Stimulated activated CD4-positive, alpha-beta T cell treated with anti-CD3 and anti-CD28 coated beads, Interleukin-4, amount 100 ng/mL, for 48 hours (primary cell): Measurements from ENCODE around the gene PTP4A2.

Experiments used
- DNase-seq, 2 donors: peaks; one replicate each; pipeline ENCODE4 v3.0.0-alpha.2; 2020; ENCODE audit warnings: low read depth in 2 of 2

Gene PTP4A2

DNA sequence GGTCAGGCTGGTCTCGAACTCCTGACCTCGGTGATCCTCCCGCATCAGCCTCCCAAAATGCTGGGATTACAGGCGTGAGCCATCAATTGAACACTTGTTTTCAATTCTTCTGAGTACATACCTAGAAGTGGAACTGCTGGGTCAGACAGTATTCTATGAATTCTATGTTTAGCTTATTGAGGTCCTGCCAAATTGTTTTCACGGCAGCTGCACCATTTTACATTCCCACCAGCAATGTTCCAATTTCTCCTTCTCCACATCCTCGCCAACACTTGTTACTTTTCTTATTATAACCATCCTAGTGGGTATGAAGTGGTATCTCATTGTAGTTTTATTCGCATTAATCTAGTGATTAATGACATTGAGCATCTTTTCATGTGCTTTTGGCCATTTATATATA is 49.9 kb downstream of the PTP4A2 start:
- DNase-seq: no peak

DNA sequence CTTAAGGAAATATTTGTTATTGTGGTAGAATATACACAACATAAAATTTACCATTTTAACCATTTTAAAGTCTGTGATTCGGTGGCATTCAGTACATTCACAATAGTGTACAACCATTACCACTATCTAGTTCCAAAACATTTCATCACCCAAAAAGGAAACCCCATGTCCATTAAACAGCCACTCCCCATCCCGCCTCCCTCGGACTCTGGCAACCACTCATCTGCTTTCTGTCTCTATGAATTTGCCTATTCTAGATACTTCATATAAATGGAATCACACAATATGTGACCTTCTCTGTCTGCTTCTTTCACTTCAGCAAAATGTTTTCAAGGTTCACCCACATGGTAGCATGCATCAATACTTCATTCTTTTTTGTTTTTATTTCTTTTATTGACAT is 51.3 kb downstream of the PTP4A2 start:
- DNase-seq: no peak

DNA sequence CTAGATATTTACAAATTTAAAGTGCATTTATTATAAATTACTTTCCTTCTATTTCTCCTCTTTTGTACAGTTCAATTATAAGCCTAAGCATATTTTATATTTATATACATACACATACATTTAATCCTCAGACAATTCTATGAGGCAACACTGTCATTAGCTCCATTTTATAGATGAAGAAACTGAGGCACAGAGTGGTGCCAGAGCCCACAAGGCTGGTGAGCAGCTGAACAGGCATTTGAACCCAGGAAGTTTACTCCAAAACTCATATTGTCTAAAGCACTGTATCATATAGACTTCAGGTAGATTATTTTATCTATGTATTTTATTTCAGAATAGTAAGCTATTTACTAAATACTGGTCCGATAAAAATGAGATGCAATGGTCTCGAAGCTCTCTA is 52.3 kb downstream of the PTP4A2 start:
- DNase-seq: no peak

DNA sequence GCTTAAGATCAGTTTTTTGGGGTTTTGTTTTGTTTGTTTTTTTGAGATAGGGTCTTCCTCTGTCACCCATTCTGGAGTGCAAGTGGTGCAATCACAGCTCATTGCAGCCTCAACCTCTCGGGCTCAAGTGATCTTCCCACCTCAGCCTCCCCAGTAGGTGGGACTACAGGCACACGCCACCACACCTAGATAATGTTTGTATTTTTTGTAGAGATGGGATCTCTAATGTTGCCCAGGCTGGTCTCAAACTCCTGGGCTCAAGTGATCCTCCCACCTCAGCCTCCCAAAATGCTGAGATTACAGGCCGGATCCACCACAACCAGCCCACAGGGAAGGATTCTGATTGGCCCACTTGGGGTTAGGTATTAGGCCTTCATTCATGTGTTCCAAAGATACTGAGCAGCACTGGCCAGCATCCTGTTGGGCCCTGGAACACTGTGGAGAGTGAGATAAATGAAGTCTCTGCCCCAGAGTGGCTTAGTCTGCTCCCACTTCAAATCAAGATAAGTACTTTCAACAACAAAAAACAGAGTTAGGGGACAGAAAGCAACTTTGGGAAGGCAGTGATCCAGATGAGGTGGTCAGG is 54.7 kb downstream of the PTP4A2 start:
- DNase-seq: no peak

DNA sequence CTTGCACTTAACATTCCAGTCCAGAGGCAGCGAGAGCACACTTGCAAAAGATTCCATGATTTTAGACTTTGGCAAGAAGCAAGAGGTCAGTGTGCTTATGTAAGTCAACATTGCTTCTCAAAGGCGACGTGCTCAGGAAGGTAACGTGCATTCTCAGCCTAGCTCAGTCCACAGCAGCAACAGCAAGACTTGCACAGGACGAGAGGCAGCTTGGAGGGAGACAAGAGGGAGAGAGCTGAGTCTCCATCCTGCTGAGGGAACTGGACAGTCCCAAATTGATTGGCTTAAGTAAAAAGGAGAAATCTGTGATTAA is 56.5 kb downstream of the PTP4A2 start:
- DNase-seq: no peak

DNA sequence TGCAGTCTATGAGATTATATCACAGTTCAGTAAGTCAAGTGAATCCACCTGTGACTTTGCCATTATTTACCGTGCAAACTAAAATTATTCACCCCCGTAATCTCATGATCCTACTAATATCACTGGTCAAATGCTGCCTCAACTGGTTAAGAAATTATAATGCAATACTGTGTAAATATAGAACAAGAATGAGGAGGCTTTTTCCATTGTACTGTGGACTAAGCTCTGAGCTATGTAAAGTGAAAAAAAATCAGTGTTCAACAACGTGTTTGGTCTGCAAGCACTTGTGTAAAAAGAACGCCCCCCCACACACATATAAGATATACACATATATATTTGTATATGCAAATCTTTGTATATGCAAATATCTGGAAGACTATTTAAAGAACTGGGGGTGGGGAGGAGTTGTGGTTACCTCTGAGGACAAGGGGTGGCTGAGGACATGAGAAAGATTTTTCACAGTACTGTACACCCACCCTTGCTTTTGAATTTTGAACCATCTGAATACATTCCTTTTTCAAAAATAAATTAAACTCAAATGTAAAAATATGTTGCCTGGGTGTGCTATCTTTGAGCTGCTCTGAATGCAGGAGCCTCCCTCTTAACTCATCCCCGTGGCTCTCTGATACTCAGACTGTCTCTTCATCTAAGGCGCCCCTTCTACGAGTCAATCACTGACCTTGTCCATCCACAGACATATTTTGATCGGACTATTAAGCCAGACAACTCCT is 57.0 kb downstream of the PTP4A2 start:
- DNase-seq: no peak

DNA sequence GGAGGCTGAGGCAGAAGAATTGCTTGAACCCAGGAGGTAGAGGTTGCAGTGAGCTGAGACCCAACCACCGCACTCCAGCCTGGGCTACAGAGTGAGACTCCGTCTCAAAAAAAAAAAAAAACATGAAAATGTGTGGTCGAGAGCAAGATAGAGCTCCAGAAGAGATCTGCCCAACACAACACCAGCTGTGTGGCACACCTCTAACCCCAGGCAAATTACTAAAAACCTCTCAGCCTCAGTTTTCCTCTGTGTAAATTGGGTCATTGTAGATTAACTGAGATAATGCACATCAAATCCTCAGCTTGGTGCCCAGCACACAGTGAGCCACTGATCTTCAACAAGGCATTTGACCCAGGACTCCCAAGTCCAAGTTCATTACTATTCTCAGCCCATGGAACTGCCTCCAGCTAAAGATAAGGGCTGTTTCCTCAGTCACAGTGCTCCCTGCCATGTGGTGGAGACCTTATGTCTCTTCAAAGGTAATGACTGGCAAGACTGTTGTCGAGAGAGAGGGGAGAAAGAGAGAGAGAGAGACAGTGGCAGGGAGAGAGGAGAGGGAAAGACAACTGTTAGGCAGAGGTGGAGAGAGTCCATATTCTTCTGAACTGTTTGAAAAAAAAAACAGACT is 58.1 kb downstream of the PTP4A2 start:
- DNase-seq: no peak

DNA sequence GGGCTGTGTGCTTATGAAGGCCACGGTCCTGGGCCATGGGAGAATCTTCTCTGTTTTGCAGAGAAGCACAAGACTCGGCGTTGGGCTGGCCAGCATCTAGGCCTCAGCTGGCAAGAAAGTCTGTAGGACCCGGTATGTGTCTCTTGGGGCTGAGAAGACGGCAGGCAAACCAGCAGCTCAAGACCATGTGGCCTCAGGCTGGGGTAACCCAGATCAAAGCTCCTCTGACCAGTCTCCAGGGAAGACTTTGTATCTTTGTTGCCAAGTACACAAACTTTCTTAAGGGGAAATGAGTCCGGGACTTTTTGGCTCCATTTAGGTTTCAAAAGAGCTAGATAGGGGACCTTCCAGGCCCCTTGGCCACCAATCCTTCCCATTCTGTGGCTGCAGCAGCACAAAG is 60.1 kb downstream of the PTP4A2 start:
- DNase-seq: no peak

DNA sequence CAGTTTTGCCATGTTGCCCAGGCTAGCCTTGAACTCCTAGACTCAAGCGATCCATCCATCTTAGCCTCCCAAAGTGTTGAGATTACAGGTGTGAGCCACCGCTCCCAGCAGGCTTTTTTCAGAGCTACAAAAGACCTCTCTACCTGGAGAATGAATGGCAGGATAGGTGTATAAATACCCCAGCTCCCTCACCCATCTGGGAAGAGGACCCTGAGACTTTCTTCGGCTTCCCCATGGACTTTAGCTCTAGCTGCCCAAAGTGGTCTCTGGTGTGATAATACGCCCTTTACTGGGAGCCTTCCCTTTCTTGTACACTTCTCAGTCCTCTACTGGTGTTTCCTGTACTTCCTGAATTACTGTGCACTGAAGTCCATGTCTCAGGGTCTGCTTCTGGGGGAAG is 60.6 kb downstream of the PTP4A2 start:
- no peak for DNase-seq

DNA sequence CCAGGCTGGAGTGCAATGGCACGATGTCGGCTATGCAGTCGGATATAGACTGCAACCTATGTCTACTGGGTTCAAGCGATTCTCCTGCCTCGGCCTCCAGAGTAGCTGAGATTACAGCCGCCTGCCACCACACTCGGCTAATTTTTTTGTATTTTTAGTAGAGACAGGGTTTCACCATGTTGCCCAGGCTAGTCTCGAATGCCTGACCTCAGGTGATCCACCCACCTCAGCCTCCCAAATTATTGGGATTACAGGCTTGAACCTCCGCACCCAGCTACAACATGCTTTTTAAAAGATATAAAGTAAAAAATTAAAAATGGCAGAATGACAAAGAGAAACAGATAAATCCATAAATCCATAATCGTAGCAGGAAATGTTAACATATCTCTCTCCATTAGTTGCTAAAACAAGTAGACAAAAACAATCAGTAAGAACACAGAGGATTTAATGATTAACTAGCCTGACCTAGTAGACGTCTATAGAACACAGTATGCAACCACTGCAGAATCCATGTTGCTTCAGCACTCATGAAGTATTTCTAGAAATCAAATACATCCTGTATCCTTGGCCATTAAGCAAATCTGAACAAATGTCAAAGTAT is 62.4 kb downstream of the PTP4A2 start:
- DNase-seq: no peak

DNA sequence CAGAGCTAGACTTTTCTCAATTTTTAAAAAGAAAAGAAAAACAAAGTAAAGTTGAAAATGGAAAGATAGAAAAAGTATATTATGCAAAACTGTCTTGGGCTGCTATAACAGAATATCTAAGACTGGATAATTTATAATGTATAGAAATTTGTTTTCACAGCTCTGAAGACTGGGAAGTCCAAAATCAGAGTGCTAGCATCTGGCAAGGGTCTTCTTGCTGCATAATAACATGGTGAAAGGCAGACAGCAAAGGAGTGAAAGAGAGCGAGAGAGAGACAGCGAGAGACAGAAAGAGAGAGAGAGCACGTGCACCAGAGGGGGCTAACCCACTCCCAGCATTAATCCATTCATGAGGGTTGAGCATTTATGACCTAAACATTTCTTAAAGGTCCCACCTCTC is 63.2 kb downstream of the PTP4A2 start:
- no peak for DNase-seq

DNA sequence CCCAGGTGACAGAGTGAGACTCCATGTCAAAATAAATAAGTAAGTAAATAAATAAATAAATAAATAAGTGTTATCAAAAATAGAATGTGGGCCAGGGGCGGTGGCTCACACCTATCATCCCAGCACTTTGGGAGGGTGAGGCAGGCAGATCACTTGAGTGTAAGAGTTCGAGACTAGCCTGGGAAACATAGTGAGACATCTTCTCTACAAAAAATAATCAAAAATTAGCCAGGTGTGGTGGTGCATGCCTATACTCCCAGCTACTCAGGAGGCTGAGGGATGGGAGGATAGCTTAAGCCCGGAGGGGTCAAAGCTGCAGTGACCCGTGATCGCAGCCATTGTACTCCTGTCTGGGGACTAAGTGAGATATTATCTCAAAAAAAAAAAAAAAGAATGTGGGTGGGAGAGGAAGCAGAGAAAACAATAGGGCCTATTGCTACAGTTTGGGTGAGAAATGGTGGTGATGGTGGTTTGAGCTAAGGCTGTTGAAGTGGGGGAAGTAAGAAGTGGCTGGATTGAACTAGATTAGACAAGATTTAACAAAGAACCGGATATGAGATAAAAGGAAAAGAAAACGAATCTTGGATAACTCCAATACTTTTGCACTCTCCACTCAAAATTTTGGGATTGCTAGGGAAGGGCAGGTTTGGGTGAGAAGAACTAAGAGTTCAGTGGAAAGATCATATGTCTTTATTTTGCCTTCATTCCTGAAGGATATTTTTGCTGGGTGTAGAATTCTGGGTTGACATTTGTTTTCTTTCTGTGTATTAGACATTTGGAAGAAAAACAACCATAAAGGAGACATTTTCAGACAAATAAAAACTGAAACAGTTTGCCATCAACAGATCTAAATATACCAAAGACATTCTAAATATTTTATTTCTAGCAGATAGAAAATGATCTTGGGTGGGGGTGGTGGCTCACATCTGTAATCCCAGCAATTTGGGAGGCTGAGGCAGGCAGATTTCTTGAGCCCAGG is 65.2 kb downstream of the PTP4A2 start:
- DNase-seq: no peak

DNA sequence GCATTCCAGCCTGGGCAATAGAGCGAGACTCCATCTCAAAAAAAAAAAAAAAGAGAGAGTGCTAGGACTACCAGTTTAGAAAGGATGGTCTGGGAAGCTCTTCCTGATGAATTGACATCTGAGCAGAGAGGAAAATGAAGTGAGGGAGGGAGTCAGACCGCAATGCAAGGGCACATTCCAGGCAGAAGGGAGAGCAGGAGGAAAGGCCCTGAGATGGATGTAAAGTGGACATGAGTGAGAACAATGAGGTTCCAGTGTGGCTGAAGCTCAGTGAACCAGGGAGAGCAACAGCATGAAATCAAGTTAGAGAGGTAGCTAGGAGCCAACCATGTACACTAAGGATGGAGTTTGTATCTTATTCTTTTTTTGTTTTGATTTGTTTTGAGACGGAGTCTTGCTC is 66.5 kb downstream of the PTP4A2 start:
- no peak for DNase-seq

DNA sequence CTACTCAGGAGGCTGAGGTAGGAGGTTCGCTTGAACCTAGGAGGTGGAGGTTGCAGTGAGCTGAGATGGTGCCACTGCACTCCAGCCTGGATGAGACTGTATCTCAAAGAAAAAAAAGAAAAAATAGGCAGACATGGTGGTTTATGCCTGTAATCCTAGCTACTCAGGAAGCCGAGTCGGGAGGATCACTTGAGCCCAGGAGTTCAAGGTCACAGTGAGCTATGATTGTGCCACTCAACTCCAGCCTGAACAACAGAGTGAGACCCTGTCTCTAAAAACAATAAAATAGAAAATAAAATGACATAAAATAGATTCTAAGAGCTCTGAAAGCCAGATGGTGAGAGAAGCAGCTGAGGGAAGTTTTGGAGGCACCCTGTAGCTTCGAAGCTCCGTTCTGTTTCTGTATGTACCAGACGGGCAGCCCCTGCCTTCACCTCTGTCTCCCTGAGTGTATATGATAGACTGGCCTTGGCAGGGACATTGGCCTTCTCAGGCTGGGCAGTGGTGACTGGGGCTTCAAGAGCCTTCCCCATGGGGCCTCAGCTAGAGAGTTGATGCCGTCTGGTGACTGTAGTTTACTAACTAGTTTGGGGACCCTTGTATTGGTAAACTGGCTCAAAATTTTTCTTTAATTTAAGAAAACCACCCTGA is 68.0 kb downstream of the PTP4A2 start:
- DNase-seq: no peak

DNA sequence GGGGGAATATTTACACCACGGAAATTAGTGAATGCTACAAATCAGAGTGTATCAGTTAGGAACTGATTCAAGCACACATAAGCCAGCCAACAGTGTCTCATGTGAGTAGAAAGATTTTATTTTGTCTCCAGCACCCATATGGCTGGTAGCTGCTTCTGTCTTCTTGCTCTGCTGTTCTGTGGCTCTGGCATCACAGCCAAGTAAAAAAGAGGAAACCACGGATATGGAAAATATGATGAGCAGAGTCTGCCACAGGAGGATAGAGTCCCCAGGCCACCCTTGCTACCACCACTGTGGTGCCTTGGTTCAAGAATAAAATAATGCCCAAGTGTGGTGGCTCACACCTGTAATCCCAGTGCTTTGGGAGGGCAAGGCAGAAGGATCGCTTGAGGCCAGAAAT is 68.7 kb downstream of the PTP4A2 start:
- DNase-seq: no peak

DNA sequence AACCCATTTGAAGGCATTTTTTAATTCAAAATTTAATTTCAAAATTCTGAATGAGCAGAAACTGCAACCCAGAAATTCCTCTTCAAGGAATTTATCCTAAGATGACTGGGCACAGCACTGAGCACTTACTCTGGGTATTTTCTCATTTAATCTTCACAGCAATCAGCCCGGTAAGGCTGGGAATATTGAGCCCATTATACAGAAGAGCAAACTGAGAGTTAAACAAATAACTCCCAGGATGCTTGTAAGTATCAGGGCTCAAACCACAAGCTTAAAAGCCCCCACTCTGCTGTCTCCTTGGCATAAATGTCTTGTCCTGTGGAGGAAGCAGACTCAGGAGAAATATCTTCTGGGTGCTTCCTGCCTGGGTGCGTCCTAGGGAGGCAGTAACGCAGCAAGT is 69.3 kb downstream of the PTP4A2 start:
- DNase-seq: no peak

DNA sequence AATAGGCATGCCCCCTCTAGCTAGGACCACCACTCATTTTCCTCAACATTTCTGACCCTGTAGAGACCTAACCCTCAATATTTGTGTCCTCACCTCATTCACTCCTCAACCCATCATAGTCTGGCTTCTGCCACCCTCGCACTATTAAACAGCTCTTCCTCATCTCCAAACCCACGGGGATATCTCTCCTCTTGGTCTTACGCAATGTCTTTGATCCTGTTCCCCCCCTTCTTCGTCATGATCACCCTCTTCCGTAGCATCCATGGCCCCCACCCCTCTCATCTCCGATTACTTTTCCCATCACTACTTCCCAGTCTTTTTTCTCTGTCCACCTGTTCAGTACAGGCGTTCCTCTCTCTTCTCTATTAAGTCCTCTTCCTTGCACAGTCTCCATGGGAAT is 70.6 kb downstream of the PTP4A2 start:
- DNase-seq: no peak

DNA sequence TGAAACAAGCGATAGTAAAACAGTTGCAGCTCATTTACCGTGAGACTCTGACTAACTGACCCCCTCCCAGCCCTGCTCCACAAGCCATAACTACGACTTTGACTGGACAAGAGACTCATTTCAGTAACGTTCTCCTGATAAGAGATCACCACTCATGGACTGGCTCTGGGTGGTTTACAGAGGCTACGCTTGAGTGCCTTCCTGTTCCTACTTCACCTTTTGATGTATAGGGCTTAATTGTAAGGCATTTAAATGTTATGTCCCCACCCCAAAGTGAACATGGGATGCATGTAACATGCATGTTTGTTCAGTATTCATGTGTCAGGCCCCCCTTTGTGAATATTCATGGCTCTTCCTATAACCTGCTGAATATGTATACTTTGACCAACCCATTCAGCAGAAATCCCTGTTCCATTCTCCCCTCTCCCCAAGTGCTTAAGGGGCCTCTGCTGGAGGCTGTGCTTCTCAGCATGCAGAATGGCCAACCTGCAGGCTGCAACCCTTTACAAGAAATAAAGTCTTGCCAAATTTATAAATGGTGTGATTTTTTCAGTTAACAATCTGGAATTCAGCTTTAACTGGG is 71.6 kb downstream of the PTP4A2 start:
- DNase-seq: no peak

DNA sequence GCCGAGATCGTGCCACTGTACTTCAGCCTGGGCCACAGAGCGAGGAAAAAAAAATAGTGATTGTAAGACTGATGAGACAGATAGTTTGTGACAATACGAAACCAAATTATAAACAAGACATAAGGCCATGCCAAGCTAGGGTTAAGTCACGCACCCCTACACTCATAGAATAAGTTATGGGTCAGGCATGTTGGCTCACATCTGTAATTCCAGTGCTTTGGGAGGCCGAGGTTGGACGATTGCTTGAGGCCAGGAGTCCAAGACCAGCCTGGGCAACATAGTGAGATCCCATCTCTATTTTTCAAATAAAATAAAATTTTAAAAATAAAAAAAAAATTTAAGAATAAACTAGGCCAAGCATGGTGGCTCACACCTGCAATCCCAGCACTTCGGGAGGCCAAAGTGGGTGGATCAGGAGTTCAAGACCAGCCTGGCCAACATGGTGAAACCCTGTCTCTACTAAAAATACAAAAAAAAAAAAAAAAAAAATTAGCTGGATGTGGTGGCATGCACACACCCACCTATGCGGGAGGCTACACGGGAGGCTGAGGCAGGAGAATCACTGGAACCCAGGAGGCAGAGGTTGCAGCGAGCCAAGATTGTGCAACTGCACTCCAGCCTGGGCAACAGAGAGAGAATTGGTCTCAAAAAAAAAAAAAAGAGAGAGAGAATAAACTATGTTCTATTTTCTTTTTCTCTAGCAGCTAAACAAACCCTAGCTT is 72.3 kb downstream of the PTP4A2 start:
- no peak for DNase-seq

DNA sequence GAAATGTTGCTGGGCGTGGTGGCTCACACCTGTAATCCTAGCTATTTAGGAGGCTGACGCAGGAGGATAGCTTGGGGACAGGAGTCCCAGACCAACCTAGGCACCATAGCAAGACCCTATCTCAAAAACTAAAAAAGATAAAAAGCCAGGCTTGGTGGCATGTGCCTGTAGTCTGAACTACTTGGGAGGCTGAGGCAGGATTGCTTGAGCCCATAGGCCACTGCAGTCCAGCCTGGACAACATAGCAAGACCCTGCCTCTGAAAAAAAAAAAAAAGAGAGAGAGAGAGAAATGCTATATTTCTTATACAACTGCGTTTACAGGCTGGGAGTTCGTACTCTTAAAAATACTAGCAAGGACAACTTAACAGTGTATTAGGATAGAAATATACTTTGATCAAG is 76.1 kb downstream of the PTP4A2 start:
- DNase-seq: no peak

DNA sequence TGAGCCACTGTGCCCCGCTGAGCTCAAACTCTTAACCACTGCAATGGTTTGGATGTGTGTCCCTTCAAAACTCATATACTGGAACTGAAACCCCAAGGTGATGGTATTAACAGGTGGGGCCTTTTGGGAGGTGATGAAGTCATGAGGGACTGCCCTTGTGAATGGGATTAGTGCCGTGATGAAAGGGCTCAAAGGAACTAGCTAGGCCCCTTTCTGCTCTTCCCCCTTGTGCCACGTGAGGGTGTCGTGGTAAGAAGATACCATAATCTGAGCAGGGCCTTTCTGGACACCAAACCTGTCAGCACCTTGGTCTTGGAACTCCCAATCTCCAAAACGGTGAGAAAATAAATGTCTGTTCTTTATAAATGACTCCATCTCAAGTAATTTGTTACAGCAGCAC is 76.8 kb downstream of the PTP4A2 start:
- DNase-seq: no peak
